A204.1 (cell line): ENCODE results near the gene FAM120A.

Experiments
- FAIRE-seq: peaks from 2 replicates; lab custom pipeline; 2012; peaks lifted over from hg19 to GRCh38; lab: Jason Lieb, UNC

Gene FAM120A

DNA sequence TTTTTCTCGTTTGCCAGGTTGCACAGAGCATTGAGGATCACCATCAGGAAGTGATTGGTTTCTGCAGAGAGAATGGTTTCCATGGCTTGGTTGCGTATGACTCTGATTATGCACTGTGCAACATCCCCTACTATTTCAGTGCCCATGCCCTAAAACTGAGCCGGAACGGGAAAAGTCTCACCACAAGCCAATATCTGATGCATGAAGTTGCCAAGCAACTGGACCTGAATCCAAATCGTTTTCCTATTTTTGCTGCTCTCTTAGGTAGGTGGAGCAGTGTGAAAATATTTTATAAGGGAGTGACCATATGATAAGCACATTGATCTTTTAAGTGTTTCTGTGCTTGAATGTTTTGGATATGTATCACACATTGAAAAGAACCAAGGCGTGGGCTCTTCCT, 19.6 kb downstream of the FAM120A start:
- FAIRE-seq: no peak

DNA sequence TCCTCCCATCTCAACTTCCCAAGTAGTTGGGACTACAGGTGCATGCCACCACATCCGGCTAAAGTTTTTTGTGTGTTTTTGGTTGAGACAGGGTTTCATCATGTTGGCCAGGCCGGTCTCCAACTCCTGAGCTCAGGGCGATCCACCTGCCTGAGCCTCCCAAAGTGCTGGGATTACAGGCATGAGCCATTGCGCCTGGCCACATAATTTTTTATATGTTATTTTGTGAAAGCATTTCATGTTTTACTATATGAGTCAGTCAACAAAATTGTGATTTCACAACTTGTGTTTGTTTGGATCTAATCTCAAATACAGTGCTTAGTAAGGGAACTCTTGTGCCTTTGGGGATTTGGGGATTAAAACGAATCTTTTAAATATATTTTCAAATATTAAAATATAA, 21.9 kb downstream of the FAM120A start:
- no peak for FAIRE-seq

DNA sequence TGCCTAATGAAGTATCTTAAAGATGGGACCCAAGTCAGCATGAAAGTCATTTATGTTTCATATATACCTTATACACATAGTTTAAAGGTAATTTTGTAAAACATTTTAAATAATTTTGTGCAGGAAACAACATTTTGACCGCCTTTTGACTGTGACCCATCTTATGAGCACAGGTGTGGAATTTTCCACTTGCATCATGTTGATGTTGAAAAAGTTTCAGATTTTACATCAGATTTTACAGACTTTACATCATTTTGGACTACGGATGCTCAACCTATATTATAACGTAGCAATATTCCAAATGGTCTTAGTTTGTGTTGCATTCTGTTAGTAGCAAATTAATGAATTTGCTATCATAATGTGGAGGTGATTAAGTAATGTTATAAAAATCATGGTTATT, 23.6 kb downstream of the FAM120A start:
- no peak for FAIRE-seq

DNA sequence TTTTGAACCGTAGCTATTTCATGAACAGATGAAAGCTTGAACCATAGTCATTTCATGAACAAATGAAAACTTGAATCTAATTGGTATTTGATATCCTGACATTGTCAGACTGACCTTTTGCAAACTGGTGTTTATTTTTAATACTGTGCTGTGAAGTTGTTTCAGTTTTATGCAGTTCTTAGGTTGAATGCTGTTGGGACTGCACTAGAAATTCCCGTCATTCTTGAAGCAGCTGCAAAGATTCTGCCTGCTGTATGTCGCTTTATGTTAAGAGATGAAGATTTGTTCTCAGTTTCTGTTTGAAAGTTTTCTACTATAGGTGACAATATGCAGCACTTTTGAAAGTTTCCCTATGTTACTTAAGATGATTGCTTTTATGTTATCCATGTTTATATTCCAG, 24.4 kb downstream of the FAM120A start:
- FAIRE-seq: no peak

DNA sequence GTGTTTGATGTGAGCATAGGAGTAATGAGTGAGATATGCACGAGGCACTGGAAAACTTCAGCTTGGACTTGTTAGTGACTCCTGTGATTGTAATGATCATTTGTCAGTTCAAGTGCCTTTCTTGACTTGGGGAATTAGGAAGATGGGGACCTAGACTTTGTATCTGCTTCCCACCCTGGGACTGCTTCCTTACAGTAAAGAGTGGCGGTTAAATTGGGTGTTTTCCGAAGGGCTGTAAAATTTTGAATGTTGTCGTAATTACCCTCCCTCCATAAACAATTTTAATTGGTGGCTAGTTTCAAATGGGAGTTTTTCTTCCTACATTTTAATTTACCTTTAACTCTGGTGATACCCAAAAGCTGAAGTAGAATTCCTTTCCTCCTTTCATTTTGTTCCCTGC, 25.4 kb downstream of the FAM120A start:
- no peak for FAIRE-seq

DNA sequence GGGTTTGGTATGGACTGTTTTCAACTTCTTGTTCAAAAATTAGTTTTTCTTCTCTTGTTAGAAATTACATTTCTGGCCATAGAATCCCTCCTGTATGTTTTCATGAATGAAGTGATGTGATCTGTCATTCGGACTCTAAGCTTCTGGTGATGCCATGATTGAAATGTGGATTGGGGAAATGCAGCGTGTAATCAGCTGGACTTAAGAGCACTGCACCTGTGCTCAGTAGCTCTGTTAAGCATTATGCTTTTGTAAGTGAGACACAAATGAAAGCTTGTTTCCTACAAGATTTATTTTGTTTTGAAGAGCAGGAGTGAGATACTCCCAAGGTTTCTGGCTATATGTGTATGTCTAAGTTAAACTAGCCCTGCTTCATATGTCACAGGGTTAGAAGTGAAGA, 25.9 kb downstream of the FAM120A start:
- no peak for FAIRE-seq

DNA sequence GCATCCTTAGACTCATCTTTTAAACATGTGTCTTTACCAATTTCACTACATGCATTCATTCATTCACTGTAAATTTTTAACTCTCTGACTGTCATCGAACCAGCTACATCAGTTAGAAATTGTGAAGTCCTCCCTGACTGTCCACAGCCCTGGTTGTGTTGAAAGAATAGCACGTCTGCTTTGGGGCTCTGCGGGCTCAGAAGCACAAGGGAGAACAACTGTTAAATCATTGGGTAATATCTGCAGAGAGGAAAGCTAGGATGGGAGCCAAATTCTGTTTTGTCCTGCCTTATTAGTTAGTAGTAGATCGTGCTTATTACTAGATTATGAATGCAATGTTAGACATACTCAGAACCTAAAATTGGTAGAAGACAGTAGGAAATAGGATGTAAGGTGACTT, 28.2 kb downstream of the FAM120A start:
- FAIRE-seq: no peak

DNA sequence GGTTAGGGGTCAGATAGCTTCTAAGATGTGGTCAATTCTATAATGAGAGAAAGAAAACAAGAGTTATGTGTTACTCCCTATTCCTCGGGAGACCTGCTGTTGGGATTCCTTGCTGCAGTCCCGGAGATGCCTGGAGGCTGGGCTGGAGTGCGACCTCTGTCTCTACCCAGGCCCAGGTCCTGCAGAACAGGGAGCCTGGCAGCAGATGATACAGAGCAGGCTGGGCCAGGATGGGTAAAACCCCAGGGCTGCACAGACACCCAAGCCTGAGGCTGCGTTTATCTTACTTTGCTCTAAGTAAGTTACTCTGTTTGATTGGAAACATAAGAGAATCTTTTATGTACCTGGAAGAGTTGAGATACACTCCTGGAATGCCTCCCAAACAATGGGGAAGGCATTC, 28.8 kb downstream of the FAM120A start:
- no peak for FAIRE-seq

DNA sequence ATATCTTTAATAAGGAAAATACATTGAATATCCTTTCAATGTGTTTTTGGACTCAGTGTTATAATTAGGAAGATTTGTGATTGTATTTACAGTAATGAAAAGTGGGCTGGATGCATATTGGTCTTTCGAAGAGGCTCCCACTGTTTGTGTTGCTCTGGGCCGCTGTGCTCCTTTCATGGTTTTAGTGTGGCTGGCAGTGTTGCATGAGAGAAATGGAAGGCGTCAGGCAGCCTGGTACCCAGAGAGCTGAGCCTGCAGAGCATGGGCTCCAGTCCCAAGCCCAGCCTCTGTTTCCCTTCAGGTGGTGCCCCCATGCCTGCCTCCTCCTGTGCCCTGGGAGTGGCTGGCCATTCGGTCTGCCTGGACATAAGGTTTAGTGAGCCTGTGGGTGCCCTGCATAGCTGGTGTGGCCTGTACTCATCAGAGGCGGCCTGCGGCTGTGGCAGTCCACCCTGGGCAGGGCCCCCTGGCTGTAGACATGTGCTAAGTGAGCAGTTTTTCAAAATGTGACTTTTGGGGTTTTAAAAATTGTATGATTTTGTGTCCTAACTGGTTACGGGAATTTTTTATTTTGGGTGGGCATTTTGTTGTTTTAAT, 29.3 kb downstream of the FAM120A start:
- no peak for FAIRE-seq

DNA sequence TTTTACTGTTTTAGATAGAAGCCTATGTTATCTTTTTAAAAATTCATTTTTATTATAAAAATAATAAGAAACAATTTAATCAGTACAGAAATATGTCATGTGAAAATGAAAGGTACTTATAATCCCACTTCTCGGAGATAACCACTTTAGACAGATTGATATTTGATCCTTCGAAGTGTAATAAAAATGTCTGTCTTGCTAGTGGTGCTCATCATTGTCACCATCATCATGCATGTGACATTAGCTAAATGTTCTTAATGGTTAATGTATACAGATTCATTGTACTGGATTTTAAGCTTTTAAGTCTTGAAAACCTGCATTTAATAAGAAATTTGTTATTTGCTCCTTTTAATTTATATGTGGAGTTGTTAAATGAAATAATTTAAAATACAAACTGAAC, 32.0 kb downstream of the FAM120A start:
- no peak for FAIRE-seq

DNA sequence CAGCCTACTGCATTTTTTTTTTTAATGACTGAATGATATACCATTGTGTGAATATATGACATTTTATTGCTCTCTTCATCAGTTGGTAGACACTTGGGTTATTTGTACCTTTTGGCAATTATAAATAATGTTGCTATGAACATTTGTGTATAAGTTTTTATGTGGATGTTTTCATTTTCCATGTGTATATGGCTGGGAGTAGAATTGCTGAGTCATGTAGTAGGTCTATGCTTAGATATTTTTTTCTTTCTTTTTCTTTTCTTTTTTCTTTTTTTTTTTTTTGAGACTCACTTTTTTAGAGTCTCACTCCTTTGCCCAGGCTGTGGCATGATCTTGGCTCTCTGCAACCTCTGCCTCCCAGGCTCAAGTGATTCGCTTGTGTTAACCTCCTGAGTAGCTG, 34.8 kb downstream of the FAM120A start:
- FAIRE-seq: no peak

DNA sequence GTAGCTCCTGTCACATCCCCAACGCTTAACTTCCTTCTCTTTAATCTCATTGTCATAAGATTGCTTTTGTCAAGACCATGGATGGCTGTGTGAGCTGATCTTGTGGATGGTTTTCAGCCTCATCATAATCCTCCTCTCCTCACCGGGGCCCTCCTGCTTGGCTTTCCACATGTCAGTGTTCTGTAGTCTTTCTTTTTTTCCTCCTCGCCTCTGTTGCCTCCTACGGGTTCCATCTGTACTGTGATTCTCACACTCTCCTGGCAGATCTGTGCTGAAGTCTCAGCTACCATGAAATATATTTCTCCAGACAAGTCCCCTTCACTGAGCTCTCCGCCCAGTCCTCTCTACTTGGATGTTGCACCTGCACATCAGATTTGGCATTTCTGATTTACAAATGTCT, 36.8 kb downstream of the FAM120A start:
- FAIRE-seq: no peak

DNA sequence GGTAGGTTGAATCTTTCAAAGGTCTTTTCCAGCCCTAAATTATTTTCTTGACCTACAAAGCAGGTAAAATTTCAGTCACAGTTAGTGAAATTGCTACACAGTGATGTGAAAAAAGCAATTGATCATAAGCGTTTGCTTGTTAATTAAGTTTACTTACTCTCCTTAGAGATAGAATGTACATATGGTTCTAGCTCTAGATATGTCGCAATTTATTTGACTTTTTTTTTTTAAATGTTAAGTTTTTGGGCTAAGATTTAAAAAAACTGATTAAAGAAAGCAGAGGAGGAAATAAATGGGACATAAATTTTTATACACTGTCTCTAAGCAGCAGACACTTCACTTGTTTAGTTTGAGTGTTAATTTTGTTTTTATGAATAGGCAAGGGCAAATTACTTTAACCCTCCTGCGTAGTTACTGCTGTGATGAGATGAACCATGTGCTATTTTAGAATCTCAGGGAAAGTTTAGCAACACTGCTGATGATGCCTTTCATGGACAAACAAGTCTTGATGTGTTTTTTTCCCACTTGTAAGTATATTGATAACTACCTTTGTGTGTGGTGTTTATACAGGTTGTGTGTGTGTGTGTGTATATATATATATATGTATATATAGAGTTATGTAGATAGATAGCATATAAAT, 40.2 kb downstream of the FAM120A start:
- FAIRE-seq: no peak

DNA sequence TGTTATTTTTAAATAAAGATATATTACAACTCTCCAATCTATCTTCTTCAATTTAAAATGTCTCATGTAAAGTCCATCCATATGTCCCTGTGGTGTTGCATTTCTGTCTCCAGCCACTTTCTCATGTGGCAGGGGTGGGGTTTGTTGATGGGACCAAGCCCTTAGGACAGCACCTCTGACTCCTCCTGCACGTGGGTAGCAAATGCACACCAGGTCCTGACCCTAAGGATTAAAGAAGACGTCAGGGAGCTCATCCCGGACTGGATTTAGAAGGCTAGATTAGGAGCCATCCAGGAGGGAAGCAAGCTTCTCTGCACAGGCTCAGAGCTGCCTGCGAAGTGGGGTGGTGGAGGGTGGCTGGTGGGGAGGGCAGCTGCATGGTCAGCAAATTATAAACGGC, 40.8 kb downstream of the FAM120A start:
- FAIRE-seq: no peak

DNA sequence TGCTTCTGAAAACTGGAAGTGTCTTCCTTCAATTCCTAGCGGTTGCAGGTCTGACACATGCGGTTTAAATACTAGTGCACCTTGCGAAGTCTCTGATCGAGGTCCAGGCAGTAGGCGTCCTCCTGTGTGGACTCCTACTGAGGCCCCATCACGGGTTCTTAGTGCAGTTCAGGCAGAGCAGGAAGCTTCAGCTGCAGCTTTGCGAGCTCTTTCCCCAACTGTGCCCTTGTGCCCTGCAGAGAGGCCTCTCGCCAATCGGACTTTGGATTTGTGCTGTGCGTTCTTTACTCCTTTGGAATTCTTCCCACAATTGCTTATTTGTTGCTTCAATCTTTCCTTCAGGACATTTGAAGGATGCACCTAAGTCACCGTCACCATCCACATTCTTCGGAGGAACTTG, 42.5 kb downstream of the FAM120A start:
- no peak for FAIRE-seq

DNA sequence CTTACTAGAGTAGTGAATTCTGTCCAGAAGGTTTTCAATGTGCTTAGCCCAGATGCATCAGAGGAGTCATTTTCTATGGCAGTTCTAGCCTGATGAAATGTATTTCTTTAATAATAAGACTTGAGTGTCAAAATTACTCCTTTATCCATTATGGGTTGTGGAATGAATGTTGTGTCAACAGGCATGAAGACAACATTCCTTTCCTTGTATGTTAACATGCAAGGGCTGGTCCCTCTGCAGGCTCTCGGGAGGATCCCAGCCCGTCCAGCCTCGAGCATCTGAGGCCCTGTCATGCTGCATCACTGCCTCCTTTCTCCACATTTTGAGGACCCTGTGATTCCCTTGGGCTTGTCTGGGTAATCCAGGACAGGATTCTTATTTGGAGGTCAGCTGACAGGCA, 44.8 kb downstream of the FAM120A start:
- FAIRE-seq: no peak

DNA sequence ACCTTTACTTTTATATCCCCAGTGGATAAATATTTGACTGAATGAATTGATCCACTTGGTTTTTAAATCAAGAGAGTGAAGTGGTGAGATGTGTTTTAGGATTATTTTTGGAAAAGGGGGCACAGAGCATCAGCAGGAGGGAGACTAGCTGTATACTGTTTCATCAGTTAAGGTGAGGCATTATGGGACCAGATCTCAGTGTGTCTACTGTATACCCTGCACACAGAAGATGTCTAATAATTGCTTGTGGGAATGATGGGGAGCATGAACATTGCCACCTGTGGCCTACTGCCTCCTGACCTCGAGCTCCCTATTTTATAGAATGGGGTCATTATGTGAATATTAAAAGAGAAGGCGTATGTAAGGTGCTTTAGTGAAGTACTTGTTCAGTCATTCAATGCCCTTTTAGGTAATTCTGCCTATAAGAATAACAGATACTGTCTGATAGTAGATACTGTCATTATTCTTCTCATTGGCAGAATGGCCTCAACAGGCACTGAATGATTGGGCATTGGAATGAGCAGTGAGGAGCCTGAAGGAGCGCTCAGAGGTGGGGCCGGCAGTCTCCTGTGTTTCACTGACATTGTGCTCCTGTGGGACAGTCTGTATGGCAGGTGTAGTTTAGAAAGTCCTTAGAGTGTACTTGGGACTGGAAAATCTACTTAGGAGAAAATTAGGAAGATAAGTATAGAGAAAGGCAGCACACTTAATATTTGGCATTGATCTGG, 49.2 kb downstream of the FAM120A start:
- FAIRE-seq: no peak

DNA sequence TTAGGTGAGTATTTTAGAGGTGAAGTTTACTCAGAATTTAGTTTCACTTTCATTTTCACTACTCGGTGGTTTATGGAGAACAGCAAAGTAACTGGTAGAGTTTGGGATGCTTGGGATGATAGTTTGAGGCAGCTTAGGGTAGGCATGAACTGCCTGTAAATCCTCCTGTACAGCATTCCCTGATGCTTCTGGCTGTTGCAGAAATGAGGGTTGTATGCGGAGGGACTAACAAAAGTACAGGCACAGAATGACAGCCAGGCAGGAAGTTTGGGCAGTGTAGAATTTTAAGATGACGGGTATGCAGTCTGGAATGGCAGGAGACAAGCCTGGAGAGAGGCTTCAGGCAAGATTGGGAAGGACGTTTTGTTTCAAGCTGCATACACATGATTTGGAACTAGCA, 49.9 kb downstream of the FAM120A start:
- no peak for FAIRE-seq

DNA sequence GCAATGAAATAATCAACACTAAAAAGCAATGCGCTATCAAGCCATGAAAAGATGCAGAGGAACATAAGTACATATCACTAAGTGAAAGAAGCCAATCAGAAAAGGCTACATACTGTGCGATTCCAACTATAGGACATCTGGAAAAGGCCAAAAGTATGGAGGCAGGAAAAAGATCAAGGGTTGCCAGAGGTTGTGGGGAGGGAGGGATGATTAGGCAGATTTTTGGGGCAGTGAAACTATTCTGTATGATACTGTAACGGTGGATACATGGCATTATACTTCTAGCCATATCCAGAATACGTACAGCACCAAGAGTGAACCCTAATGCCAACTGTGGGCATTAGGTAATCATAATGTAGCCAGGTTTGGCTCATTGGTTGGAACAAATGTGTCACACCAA, 51.9 kb downstream of the FAM120A start:
- no peak for FAIRE-seq

DNA sequence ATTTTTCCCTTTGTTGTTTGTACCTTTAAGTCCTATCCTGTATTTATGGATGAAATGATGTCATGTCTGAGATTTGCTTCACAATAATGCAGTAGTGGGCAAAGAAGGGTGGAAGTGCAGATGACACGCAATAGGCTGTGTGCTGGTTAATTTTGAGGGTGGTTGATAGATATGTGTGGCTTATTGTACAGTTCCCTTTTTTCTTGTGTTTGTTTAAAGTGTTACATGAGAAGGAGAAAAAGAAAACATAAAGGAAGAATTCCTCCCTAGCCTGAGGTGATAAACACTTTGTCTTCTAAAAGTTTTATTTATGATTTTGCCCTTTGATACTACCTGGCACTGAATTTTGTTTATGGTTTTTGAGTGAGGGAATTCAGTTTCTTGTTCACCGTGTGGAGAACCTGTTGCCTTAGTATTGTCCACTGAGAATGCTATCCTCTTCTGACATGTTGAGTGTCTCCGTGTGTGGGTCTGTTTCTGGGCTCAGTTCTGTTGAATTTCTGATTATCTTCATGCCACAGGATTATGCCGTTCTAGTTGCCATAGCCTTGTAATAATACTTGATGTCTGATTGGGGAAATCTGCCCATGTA, 54.2 kb downstream of the FAM120A start:
- FAIRE-seq: no peak

DNA sequence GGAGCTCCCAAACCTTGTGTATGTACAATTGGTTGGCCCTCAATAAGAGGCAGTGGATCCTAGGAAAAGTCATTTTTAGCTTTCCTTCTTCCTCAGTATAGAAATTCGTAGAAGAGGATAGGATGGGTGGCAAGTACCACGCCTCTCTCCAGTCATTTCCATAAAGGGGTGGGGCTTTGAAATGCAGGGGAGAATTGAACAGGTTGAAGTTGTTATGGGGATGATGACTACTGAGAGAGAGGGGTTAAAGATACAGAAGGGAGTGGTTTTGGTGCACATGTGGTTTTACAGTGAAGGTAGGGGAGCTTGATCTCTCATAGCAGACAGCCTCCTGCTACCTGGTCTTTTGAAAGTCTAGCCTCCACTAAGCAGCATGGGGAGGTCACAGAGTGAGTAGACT, 56.3 kb downstream of the FAM120A start:
- no peak for FAIRE-seq

DNA sequence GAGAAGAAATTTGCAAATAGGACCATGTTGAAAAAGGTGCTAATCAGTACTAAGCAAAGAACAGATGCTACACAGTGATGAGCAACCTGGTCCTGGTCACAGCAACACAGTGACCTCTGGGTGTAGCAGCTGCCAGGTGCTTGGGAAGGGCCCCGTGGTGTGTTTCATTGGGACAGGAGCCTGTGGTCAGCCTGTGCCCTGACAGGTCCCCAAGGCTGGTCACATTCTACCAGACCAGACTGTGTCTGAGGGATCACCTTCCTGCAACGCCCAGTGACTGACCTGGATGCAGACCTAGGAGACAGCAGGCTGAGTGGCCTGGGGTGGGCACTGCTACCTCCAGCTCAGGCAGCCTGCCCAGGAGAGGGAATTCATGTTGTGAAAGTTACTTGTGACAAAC, 56.7 kb downstream of the FAM120A start:
- FAIRE-seq: no peak

DNA sequence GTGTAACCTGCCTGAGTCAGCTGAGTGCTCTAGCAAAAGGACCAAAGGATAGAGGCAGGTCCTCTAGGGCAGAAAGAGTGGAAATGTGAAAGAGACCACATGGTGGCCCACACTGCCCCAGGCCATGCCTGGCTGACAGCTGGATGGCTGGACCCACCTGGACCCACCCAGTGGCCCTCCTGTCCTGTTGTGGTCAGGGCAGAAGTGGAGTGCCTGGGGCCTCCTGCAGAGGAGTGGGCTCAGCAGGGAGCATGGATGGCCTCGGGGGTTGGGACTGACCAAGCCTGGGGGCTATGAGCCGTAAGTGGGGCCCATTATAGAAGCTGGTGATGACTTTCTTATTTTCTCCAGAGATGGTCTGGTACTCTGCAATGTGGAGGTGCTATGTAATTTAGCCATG, 57.6 kb downstream of the FAM120A start:
- FAIRE-seq: no peak

DNA sequence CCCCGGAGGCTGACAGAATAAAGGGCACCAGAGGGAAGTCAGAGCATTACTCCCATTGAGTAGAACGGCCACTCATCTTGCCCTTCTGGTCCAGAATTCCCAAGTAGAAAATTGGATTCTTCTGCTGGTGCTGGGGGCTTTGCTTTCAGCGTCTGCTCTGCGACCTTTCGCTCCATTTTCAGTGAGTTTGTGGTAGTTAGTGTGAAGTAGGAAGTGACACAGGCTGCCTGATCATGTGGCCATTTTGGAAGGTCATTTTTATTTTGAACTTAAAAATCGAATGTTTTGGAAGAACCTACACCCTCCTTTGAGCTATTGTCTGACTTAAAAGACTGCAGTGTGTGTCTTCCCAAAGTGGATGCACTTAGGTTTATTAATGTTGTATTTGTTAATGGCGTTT, 58.6 kb downstream of the FAM120A start:
- FAIRE-seq: no peak
